Femur (tissue), 1 donor: ENCODE data around the gene LRP8.

Experiments used
- DNase-seq: peaks from one replicate; pipeline ENCODE4 v3.0.0-alpha.2; 2017

LRP8 gene

DNA sequence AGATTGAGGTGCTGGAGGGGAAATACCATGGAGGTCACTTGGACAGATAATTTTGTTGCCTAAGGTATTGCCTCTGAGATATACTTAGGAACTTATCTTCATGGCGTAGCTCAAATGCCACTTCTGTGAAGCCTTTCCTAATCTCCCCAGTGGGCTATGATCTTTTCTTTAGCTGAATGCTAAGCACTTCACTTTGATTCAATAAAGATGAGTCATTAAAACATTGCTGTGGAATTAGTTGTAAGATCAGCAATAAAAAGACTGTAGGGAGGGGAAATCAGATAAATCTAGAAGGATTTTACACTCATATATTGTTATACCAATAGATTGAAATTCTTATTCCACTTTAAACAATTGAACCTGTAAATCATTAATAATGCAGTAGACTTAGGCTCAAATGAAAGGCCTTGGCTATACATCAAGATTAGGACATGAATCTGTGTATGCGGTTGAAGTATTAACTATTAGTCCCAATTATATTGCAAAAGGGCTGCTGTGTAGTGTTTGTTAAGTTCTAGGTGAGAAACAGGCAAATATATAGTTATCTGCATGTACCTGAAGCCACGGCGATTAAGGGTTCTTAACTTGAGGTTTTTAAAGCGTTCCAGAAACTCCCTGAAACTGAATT, 70.3 kb downstream of the LRP8 start:
- DNase-seq = no peak

DNA sequence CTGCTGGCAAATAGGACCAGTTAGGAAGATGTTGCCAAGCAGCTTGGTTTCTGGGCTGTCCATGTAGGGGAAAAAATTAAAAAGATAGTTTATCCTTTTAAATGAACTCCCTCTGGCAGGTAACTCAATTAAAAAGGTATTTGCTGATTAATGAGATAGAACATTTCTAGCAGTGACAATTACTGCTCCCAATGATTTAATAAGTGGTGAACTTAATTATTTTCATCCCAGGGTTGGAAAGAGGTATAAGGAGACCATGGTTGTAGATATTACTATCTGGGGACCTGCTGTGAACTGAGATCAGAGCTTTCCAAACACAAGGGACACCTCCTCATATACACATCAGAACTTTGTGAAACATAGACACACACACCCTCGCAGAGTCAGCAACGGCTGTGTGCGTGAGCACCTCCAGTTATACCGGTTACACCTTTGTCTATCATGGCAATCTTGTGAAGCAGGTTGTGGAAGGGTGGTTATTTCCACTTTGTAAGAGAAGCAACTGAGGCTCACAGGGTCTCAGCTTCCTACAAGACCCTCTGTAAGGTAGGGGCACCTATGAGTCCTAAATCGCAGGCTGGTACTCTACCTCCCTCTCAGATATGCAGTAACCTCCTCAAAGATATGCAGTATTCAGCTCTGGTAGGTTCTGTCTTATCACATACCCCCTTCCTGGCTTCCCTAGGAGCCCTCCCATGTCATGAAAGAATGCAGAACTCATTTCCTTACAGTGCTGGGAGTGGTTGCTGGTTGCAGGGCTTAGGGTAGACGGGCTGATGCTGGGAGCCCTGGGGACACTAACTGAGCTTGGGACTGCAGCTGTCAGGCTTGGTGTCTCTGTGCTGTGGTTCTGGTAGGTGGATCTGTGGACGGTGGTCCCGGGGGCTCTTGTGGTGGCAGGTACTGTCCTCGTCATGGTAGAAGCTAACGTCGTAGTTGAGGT, 71.1 kb downstream of the LRP8 start:
- no peak for DNase-seq

DNA sequence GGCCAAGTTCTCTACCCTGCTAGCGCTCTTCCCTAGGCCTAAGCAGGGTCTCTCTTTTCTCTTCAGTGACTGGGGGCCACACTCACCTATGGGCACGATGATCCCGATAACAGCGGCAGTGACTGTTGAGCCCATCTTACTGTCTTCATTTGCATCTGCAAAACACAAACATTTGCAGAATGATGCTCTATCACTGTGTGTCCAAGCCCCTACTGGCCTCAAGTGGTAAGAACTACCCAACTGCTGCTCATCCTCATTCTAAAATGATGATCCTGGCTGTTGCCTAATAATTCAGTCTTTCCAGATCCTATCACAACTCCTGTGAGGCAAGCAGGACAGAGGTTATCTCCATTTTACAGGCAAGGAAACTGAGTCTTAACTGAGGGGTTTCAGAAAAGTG, 72.8 kb downstream of the LRP8 start:
- DNase-seq = no peak

DNA sequence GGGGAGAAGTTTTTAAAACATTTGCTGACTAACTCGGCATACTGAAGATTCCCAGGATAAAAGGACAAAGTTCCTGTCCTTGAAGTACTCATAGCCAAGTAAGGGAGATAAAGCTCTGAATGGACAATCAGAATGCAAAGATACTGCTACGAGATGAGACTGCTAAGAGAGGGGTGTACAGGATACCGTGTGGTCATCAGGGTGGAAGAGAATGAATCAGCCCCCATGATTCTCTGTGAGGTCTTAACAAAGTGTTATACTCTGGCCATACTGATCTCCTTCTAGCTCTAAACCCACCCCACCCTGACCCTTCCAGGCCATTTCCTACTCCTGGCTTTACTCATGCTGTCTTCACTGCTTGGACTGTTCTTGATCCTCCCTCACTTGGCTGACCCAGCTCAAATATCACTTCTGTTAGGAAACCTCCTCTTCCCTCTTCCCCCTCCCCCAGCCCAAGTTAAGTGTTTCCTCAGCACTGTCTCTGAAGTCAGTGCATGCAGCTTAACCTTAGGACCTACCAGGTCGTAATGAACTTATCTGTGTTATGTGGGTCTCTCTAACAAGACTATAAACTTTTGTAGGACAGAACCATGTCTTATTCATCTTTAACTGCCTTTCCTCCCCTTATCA, 73.7 kb downstream of the LRP8 start:
- DNase-seq = no peak

DNA sequence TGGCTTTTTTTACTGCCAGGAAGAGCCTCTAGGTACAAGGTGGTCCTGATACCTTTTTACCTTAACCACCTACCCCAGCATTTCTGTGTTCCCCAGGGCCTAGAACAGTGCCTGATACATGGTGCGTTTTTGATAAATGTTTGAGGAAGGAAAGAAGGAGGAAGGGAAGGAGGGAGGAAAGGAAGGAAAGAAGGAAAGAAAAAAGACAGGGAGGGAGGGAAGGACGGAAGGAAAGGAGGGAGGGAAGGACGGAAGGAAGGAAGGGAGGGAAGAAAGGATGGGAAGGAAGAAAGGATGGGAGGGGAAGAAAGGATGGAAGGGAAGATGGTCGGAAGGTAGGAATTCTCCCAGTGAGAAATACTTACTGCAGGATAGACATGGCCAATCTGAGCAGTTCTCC, 77.5 kb downstream of the LRP8 start:
- DNase-seq = no peak

DNA sequence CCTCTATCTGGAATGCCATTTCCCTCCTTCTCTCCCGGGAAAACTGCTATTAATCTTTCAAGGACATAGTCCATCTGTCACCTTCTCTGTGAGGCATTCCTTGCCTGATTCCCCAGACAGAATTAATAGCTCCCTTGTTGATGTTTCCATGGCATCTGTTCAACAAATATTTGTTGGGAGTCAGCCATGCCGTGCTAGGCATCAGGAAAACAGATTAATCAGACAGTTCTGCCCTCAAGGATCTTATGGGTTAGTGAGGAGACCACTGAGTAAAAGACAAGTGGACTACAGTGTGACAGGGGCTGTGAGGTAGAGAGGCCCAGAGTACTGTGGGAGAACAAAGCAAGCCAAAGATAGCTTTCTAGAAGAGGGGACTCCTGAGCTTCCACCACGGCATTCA, 78.2 kb downstream of the LRP8 start:
- DNase-seq = no peak

DNA sequence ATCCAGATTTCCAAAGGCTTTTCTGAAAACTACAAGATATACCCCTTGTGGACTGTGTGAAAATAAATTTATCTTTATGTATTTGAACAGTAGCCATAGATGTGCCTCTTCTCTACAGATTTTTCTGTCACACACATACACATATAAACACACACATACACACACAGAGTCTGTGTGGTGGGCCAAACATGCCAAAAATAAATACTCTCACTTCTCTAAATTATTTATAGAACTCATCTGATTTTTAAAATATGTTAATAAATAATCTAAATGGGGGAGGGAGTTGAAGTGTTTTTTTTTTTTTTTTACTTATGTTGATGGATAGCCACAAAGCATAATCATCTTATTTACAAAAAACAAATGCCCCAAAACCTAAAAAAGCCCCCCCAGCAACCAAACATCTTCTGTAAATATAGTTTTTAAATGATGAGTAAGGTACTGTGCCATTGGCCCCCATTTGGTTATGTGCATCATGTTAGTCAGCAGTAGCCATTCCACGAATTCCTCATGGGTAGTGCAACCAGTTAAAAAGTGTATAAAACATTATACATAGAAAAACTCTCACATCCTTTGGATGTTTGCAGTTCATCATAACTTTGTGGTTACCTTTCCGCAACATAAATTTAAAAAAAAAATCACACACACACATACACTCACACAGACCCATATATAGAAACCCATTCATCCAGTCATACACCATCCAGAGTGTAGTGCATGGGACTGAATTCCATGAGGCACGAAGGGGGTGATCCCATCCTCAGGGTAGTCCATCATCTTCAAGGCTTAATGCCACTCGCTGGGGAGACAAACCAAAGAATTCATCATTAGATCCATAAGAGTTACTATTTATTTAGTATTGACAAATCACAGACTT, 81.4 kb downstream of the LRP8 start:
- no peak for DNase-seq

DNA sequence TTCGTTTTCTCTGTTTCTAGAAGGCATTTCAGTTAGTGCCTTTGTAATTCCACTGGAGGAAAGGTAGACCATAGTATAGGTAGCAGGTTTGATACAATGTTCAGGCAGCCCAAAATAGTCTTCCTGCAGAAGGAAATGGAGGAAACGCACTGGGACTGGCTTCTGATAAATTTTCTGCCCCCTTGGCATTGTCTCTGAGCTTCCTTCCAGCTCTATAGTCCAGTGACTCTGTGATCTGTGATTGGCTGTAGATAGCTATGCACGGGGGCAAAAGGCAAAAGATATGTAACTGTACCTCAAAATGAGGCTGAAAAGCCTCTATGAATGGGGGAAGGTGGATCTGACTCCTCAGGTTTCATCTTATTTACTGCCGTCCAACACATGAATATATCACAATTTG, 83.7 kb downstream of the LRP8 start:
- DNase-seq = no peak

DNA sequence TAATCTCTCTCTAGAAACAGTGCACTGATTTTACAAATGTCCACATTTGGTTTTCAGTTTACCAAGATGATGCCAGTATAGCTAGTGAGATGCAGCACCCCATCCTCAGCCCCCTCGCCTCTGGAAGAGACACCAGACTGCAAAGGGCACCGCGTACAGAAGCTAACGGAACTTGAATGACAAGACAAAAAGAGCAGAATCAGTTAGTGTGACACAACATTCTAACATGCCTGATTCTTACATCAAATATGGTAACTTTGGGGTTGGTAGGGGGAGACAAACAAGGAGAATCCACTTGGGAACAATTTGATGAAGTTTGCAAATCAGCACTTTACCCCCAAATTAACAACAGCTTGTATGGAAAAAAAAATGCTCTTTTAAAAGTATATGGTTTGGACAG, 85.5 kb downstream of the LRP8 start:
- DNase-seq = no peak

DNA sequence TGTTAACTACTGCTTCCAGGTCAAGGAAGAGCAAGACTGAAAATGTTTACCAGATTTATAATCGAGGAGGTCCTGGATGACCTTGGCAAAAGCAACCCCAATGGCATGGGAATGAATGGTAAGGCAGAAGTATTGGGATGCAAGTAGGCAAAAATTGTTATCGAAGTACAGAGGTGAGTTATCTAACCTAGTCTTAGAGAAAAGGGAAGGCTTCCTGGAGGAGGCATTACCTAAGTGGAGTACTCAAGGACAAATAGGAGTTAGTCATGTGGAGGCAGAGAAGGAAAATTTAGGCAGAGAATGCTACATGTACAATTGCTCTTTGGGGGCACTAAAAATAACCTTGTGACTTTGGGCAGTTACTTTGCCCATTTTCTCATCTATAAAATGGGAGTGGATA, 86.0 kb downstream of the LRP8 start:
- no peak for DNase-seq

DNA sequence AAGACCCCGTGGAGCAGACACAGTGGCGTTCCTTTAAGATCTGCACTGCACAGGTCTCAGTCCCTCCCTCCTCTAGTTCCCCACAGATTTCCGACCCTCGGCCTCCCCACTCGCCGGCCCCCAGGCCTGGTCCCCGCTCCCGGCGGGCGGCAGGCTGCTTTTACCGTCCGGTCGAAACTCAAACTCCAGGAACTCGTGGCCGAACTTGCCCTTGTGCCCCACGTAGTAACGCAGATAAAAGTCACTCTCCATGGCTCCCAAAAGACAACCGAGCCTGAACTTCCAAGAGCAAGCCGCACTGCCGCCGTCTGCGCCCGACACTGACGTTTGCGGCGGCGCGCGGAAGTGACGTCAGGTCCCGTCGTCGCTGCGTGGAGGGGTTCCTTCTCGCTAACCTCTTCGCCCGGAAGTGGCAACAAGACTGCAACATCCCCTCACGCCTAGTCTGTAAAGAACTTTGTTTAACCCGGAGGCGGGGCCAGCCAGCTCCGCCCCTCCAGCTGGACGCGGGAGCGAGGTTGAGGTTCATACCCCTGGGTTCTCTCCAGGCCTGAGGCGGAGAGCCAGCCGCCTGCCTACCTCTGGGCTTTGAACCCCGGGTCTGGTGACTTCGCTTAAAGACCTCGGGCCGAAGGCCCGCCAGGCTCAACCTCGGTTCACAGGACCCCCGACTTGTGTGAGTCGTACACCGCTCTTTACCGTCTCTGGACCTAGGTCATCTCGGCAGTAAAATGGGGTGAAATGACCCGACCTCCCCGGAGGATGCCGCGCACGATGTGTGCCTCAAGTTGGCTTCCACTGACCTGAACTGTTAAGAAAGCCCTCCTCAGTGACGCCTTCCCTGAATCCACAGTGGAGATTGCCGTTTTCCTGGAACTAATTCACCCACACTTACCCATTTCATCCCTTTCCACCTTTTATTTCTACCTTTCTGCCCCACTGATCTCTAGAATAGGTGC, 89.4 kb downstream of the LRP8 start, which contains the start of gene MAGOH:
Gene MAGOH, minus strand, starts transcription at position 322 of the 959 bp plus-strand sequence. Its CDS starts 70 bp downstream, at position 252.
- peak; percentile 98 for DNase-seq

DNA sequence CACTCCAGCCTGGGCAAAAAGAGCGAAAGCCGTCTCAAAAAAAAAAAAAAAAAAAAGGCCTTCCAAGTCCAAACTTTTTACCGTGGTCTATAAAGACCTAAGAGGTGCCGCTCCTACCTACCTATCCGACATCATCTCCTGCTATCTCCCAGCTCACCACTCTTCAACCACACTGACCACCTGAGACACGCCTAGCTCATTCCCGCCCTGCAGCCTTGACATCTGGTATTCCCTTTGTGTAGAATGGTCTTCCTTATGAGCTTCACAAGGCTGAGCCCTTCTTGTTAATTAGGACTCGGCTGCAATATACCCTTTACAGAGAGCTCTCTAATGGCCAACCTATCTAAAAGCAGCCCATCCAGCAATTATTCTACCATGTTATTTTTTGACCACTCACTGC, 90.2 kb downstream of the LRP8 start:
- DNase-seq = no peak

DNA sequence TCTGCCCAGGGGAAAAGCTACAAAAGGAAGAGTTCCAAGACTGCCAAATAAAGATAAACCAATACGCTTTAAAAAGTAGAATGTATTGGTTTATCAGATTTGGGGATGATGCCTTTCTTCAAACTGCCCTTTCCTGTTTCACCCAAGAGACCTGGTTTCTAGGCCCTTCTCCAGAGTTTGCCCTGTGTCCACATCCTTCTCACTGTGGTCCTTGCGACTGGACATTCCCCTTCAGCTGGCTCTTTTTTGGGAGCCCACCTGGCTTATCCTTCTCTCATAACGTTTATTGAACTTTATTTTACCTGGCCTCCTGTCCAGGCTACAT, 106.9 kb downstream of the LRP8 start:
- no peak for DNase-seq

DNA sequence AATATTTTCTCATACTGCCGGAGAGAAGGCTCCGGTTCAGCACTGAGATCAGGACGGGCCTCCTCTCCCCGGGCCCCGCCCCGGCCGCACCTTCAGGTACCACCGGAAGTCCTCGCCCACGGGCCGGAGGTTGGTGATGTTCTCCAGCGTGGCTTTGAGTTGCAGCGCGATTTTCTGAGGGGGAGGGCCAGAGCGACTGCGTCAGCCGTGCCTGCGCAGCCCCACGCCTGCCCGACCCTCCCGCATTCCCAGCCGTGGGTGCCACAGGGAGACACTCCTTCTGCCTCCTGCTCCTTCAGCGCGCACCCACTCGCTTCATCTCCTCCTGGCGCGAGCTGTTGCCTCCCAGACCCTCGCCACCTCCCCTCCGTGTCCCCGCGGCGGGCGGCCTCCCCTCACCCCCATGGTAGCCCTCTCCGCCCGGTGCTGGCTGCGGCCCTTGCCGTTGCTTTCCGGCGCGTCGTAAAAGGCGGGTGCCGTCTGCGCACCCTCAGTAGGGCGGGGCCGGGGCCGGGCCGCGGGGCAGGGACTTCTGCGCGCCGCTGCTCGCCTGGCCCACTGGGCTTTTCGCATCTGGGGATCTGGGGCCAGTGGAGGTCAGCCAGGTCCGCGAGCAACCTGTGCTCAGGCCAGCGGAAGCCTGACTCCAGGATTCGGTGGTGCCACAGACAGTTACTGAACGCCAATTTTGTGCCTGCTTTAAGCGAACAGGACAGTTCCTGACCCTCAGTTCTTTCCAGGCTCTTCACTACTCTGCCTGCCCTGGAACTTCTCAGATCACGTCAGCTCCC, 107.5 kb downstream of the LRP8 start, which contains the start of gene CZIB:
Gene CZIB, minus strand, starts transcription at position 464 of the 791 bp plus-strand sequence. Its CDS starts 59 bp downstream, at position 405.
- peak; percentile 95 for DNase-seq

DNA sequence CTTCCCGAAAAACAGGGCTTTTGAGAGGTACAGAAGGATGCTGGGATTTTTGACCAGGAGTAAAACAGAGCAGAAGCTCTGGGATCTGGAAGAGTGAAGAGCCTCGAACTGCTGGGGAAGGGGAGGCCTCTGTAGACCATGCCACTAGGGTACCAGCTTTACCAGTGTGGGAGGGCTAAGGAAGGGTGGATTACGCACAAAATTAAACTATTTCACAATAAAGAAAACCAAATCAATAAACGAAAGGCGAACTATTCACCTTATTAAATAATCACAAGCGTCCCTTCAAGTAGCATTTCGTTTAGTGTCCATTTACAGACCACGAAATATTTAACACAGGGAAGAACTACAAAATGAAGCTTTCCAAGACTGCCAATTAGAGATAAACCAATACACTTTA, 108.2 kb downstream of the LRP8 start:
- no peak for DNase-seq

DNA sequence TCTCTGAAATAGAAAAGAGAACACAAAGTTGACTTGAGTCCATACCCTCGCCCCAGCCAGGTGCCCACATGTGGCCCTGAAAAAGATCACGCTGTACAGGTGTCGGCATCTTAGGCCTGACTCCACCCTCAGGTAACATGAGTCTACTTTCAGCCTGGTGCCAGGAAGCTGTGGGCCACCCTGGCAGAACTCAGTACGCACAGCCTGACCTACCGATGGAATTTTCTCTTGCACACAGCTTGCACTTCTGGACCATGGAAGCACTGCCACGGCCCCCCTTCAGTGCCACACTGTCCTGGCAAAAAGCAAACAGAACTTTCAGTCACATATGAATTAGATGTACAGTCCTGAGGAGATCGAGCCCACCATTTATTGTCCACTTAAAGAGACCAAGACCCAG, 109.7 kb downstream of the LRP8 start:
- DNase-seq = no peak

DNA sequence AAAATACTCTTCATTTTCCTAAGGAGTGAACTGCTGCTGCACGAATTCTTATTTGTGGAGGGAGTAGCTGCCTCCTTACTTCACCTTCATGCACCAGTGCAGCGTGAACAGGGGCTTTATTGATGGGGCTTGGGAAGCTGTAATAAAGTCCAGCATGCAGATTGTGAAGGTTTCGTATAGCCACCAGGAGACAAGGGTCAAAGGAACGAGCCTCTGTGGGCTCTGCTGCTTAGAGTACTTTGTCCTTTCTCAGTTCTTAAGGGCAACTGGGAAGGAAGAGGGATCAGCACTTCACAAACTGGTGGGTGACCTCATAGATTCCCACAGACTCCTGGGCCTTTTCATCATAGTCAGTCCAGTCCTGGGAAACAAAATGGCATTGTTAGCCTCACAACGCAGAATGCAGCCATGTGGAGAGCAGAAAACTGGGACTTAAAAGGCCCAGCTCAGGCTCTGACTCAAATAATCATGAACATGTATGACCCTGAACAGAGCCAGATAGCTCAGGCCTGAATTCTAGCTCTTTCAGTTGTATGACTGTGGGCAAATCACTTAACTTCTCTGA, 113.4 kb downstream of the LRP8 start:
- no peak for DNase-seq

DNA sequence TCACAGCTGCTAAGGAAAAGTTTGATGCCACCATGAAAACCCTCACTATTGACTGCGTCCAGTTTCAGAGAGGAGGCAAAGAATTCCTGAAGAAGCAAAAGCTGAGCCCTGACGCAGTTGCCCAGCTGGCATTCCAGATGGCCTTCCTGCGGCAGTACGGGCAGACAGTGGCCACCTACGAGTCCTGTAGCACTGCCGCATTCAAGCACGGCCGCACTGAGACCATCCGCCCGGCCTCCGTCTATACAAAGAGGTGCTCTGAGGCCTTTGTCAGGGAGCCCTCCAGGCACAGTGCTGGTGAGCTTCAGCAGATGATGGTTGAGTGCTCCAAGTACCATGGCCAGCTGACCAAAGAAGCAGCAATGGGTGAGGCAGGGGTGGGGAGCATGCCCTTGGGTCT, 116.9 kb downstream of the LRP8 start:
- DNase-seq = no peak

DNA sequence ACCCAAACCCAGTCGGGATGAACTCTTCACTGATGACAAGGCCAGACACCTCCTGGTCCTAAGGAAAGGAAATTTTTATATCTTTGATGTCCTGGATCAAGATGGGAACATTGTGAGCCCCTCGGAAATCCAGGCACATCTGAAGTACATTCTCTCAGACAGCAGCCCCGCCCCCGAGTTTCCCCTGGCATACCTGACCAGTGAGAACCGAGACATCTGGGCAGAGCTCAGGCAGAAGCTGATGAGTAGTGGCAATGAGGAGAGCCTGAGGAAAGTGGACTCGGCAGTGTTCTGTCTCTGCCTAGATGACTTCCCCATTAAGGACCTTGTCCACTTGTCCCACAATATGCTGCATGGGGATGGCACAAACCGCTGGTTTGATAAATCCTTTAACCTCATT, 117.5 kb downstream of the LRP8 start:
- DNase-seq = no peak

DNA sequence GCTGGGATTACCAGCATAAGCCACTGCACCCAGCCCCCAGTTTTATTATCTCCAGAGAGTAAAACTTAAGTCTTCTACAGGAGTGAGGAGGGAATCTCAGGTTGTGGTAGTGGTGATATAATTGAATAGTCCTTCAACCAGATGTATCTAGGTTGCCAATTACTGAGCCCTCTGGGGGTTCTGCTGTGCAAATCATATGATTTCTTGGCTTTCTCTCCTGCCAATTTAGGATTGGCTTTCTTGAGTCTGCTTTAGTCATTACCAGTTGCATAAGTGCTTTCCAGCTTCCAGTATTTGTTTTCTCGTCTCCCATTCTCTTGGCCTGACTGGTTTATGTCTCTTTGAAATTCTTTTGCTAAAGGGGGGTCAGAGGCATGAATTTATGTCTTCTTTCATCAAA, 120.1 kb downstream of the LRP8 start:
- no peak for DNase-seq
